Thyroid gland (tissue), 4 donors: ENCODE measurements around the gene TYR.
"Not testable (repeated sequence)": the region's sequence is repeated elsewhere in the genome, so short reads cannot be mapped to it uniquely, and the experiment has no call there.

Experiments used
- POLR2A ChIP-seq, 2 donors: fragments of 450-650 bp; IDR thresholded peaks; one replicate each; pipeline ENCODE4 v1.6.1; 2017; ENCODE audit warnings: antibody characterized with exemption in 2 of 2, mild to moderate bottlenecking in 2 of 2, moderate library complexity in 1 of 2
- TF ChIP-seq, protein P1 (sequence below), 6 experiments: fragments of 200-600 bp in 3 of 6; fragments of 450-650 bp in 3 of 6; sonication (generic) in 3 of 6; IDR thresholded peaks; one replicate each; pipeline ENCODE4 v1.5.1; 2016 to 2019; ENCODE audit warnings: antibody characterized with exemption in 6 of 6, mild to moderate bottlenecking in 2 of 6, inconsistent platforms in 1 of 6, moderate library complexity in 1 of 6

DNA sequence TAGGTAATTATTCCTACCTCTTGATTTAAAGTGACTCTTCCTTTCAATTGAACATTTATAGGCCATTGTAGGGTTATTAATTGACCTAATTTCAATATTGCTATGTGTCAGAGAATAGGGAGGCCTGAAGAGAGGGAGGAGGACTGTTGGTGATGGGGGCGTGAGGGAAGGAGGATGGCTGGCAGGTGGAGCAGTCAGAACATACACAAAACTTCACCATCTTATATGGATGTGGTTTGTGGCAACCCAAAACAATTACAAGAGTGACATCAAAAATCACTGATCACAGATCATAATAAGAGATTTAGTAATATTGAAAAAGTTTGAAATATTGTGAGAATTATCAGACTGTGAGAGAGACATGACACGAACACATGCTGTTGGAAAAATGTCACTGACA, 95.5 kb downstream of the TYR start:
- TF ChIP-seq, protein P1, sequence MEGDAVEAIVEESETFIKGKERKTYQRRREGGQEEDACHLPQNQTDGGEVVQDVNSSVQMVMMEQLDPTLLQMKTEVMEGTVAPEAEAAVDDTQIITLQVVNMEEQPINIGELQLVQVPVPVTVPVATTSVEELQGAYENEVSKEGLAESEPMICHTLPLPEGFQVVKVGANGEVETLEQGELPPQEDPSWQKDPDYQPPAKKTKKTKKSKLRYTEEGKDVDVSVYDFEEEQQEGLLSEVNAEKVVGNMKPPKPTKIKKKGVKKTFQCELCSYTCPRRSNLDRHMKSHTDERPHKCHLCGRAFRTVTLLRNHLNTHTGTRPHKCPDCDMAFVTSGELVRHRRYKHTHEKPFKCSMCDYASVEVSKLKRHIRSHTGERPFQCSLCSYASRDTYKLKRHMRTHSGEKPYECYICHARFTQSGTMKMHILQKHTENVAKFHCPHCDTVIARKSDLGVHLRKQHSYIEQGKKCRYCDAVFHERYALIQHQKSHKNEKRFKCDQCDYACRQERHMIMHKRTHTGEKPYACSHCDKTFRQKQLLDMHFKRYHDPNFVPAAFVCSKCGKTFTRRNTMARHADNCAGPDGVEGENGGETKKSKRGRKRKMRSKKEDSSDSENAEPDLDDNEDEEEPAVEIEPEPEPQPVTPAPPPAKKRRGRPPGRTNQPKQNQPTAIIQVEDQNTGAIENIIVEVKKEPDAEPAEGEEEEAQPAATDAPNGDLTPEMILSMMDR (IDR thresholded peaks at IDR 0.05), result not testable (repeated sequence)
- not testable (repeated sequence) for TF ChIP-seq POLR2A (IDR thresholded peaks at IDR 0.05)
